Transverse colon (tissue), 4 donors: ENCODE measurements around the gene CSHL1. TPM values are rescaled to one million over a fixed set of nuclear protein-coding genes. Genes with fewer than 3 reads are reported as not detected.
A peak's percentile ranks its signal among the peaks of the same experiment; 100 is the strongest.

Source experiments
- DNase-seq: peaks from one replicate; pipeline ENCODE4 v3.0.0-alpha.2; 2019
- H3K27ac ChIP-seq, 4 donors: fragments of 200-600 bp; sonication (generic); 2 replicates each; pipeline ENCODE4 v1.5.1; 2016 to 2018; ENCODE audit warnings: inconsistent platforms in 4 of 4
- H3K27me3 ChIP-seq: fragments of 200-600 bp; sonication (generic); 2 replicates; pipeline ENCODE4 v1.5.1; 2017; ENCODE audit warnings: inconsistent platforms
- H3K36me3 ChIP-seq, 4 donors: fragments of 200-600 bp; sonication (generic); 2 replicates each; pipeline ENCODE4 v1.5.1; 2017 to 2019; ENCODE audit warnings: inconsistent platforms in 4 of 4
- H3K4me1 ChIP-seq, 4 donors: fragments of 200-600 bp; sonication (generic); 2 replicates each; pipeline ENCODE4 v1.5.1; 2017 to 2020; ENCODE audit warnings: inconsistent platforms in 4 of 4
- H3K4me3 ChIP-seq, 4 donors: fragments of 200-600 bp; sonication (generic); 1 replicate in 1 of 4; 2 replicates in 3 of 4; pipeline versions ENCODE4 v1.5.1 to v1.6.1; 2017 to 2019; ENCODE audit warnings: inconsistent platforms in 4 of 4
- H3K9me3 ChIP-seq, 2 donors: fragments of 200-600 bp; sonication (generic); 2 replicates each; pipeline ENCODE4 v1.5.1; 2017 to 2019; ENCODE audit warnings: inconsistent platforms in 2 of 2
- CTCF ChIP-seq, 5 experiments: fragments of 200-600 bp in 3 of 5; fragments of 450-650 bp in 2 of 5; sonication (generic) in 3 of 5; IDR thresholded peaks; 1 replicate in 2 of 5; 2 replicates in 3 of 5; pipeline ENCODE4 v1.5.1; 2016 to 2017; ENCODE audit warnings: antibody characterized with exemption in 5 of 5, inconsistent platforms in 3 of 5, mild to moderate bottlenecking in 2 of 5, moderate library complexity in 1 of 5
- EP300 ChIP-seq: sonication (generic); formaldehyde crosslinking; IDR thresholded peaks from one replicate; pipeline ENCODE4 v1.6.1; 2017; ENCODE audit warnings: antibody characterized with exemption, low read depth
- POLR2A ChIP-seq: fragments of 450-650 bp; IDR thresholded peaks from one replicate; pipeline ENCODE4 v1.6.1; 2016; ENCODE audit warnings: antibody characterized with exemption, mild to moderate bottlenecking, moderate library complexity
- POLR2AphosphoS5 ChIP-seq, 3 donors: sonication (generic); formaldehyde crosslinking; IDR thresholded peaks; one replicate each; pipeline ENCODE4 v1.6.1; 2016; ENCODE audit warnings: antibody characterized with exemption in 3 of 3
- WGBS, 2 donors: methylation state at CpG; one replicate each; pipeline ENCODE4 v1.1.5; 2018; ENCODE audit warnings: low coverage in 1 of 2; 5-methylcytosine and 5-hydroxymethylcytosine counted together
- in situ Hi-C, 4 donors: fragments of 200-750 bp; cut with MboI; loops; one replicate each; pipeline versions ENCODE4 v1.15.0 to v1.15.1; 2017; ENCODE audit warnings: low sequenced_read_pairs in 3 of 4, low pct_ligation_motif_present in 1 of 4, low pct_unique_long_range_greater_than_20kb in 1 of 4
- intact Hi-C: fragments of 100-400 bp; cut with DNase I; formaldehyde crosslinking; loops from one replicate; pipeline ENCODE4 v1.15.1; 2023; ENCODE audit warnings: low total_unique reads
- total RNA-seq, 4 donors: library from RNA; depleted of rRNA; stranded (reverse); fragments of >200 nt; gene quantifications; one replicate each; pipeline ENCODE4 v1.1.0, GENCODE V29; 2016

The CSHL1 gene
- total RNA-seq, 4 donors from 2014 or later: not detected

DNA sequence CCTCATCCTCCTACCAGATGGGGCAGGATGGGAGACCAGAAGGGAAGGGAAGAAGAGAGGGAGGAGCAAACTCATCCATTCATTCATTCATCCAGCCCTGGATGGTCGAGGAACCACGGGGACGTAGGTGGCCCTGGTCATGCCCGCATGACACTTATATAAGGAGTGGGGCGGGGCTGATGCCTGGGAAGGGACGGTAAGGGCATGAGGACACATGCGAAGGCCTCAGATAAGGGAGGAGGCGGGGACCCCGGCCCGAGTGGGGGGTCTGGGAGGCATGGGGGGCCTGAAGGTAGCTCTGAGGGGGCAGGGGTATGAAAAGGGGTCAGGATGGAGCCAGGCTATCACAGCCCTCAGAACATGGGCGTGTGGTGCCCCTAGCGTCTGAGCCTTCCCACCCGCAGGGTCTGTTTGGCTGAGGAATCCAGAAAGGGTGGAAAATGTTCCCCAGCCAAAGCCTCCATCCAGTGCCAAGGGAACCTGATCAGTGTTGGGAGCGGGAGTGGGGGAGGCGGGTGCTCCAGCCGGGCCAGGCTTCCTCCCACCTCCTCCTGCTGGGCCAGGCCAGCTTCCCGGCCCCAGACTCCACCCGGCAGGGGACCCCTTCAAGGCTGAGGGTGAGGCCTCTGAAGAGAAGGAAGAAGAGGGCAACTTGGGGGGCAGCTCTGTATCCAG is 38.7 kb upstream of the CSHL1 start:
- intact Hi-C loops (no loop called here), in situ Hi-C loops (no loop called here)
- no peaks in the 10 kb centered on the region for H3K9me3 ChIP-seq
- H3K27me3 ChIP-seq: no peaks in the 10 kb centered on the region
- no peak overlapping the region for H3K27ac ChIP-seq
- no peak overlapping the region for H3K4me3 ChIP-seq
- no peak for DNase-seq
- WGBS, 2 donors: 73% methylated on average over 15 of the region's 18 CpGs; no CpG with 5 or more reads in 1 of the 2 donors
- no peak for TF ChIP-seq EP300
- no peak for TF ChIP-seq POLR2A
- TF ChIP-seq POLR2AphosphoS5 (IDR thresholded peaks at IDR 0.05): no peak
- TF ChIP-seq CTCF (IDR thresholded peaks at IDR 0.05): no peak
- H3K36me3 ChIP-seq: no peaks in the 10 kb centered on the region
- peaks cover 0 to 8% (median 0%) of the 10 kb centered on the region in 4 donors for H3K4me1 ChIP-seq

DNA sequence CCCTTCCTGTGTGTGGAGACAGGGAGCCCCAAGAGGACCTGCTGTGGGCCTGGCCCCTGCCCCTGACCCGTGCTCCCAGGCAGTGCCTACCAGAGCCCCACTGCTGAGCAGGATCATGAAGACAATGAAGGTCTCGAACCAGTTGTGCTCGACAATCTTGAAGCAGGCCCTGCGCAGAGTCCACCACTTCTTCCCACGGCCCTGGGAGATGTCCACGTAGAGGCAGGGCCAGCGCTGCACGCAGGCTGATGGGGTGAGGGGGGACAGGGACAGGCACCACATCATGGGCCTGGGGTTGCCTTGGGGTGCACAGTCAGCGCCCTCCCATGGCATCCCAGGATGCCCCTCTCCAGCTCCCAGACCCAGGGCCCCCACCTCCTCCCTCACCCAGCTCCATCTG is 37.5 kb upstream of the CSHL1 start:
- Histone ChIP-seq H3K27me3 (no peaks in the 10 kb centered on the region), H3K27ac (no peak overlapping the region), H3K4me1 (peaks cover 0 to 8% (median 0%) of the 10 kb centered on the region in 4 donors), H3K9me3 (no peaks in the 10 kb centered on the region), H3K4me3 (no peak overlapping the region), H3K36me3 (no peaks in the 10 kb centered on the region)
- intact Hi-C loops: no loop called here
- in situ Hi-C loops: no loop called here
- no peak for DNase-seq
- WGBS, 2 donors: 90% methylated on average over 8 of the region's 9 CpGs; no CpG with 5 or more reads in 1 of the 2 donors
- TF ChIP-seq POLR2A (no peak), EP300 (no peak), POLR2AphosphoS5 (IDR thresholded peaks at IDR 0.05) (no peak), CTCF (IDR thresholded peaks at IDR 0.05) (no peak)

- intact Hi-C loops: no loop called here
- Histone ChIP-seq H3K27ac (no peak overlapping the region), H3K9me3 (no peaks in the 10 kb centered on the region), H3K4me3 (no peak overlapping the region), H3K4me1 (peaks cover 0 to 8% (median 0%) of the 10 kb centered on the region in 4 donors), H3K27me3 (no peaks in the 10 kb centered on the region), H3K36me3 (no peaks in the 10 kb centered on the region)
- in situ Hi-C loops: no loop called here
- DNase-seq: no peak
- 81% methylated on average over 15 of the region's 18 CpGs; no CpG with 5 or more reads in 1 of the 2 donors for WGBS, 2 donors
- TF ChIP-seq EP300 (no peak), CTCF (IDR thresholded peaks at IDR 0.05) (no peak), POLR2A (no peak), POLR2AphosphoS5 (IDR thresholded peaks at IDR 0.05) (no peak)
Observed at GRCh38 chr17:63947711-63948330, 36.8 kb upstream of the CSHL1 start.

DNA sequence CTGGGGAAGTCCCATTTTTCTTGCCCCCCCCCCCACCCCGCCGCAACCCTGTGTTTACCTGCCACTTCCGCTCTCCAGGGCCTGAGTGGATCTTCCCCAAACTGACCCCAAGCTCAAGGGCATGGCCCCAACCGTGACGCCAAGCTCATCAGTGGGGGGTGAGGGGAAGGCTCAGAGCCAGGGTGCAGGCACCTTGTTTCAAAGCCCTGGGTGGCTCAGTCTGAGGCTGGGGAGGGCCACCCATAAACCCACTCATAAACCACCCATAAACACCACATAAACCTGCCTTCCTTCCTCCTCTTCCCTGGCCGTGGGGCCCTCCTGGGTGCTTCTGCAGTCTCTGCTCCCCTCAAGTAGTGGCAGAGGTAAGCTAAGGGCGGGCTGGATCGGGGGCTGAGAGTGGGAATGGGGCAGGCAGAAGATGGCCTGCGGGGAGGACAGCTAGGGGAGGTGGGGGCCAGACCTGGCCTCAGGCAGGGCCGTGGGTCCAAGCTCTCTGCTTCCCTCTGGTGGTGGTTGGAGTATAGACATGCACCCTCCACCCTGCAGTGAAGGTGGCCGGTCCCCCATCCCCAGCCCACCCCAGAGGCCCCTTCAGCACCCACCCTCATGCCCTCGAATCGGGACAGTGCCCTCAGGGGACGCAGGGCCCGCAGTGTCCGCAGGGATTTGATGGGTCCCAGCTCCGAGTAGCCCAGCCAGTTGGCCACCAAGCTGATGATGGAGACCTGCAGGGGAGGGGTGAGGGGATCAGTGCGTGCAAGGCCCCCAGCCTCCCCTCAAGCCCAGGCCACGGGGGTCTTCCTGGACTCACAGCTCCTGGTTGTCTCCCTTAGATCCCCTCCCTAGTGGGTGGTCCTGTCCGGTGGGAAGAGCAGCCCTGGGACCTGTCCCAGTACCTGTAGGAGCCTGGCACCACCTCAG is 35.6 kb upstream of the CSHL1 start:
- in situ Hi-C loops: no loop called here
- Histone ChIP-seq H3K4me3 (no peak overlapping the region), H3K27ac (no peak overlapping the region)

More for the DNA sequence above, 35.6 kb upstream of the CSHL1 start:
- H3K4me1 ChIP-seq: peaks cover 0 to 8% (median 0%) of the 10 kb centered on the region in 4 donors
- 24% methylated on average over 12 of the region's 20 CpGs; no CpG with 5 or more reads in 1 of the 2 donors for WGBS, 2 donors
- H3K36me3 ChIP-seq: no peaks in the 10 kb centered on the region
- H3K9me3 ChIP-seq: no peaks in the 10 kb centered on the region
- intact Hi-C loops: no loop called here
- TF ChIP-seq POLR2A (no peak), CTCF (IDR thresholded peaks at IDR 0.05) (peak; percentile 57 to 80 (median 70)), EP300 (no peak)
- DNase-seq: peak; percentile 54
- H3K27me3 ChIP-seq: no peaks in the 10 kb centered on the region
